ENCODE measurements around the gene ZNF853.
"Not testable (repeated sequence)": the region's sequence is repeated elsewhere in the genome, so short reads cannot be mapped to it uniquely, and the experiment has no call there.

ZNF853 gene

GRCh38 chr7:6652446-6653011, 37.1 kb downstream of the ZNF853 start:
- DNase-seq (ENCODE audit: low spot score) = no peak

GRCh38 chr7:6653071-6654003, 37.9 kb downstream of the ZNF853 start:
- DNase-seq (ENCODE audit: low spot score) = no peak

DNA sequence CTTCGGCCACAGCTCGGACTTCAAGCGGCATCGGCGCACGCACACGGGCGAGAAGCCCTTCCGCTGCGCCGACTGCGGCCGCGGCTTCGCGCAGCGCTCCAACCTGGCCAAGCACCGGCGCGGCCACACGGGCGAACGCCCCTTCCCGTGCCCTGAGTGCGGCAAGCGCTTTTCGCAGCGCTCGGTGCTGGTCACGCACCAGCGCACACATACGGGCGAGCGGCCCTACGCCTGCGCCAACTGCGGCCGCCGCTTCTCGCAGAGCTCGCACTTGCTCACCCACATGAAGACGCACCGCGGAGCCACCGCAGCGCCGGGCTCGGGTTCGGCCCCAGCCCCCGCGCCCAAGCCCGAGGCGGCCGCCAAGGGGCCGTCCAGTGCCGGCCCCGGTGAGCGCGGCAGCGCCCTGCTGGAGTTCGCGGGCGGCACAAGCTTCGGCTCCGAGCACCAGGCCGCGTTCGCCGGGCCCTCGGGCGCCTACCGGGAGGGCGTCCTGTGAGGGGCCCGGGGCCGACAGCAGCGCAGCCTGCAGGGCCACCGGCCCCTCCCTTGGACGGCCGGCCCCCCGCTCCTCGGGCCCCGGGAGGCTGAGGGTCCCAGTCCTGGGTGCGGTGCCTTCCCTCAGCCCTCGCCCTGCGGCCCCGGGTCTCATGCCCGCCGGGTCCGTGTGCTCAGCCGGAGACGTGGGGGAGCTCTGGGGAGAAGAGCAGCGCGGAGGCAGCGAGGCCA, 38.9 kb downstream of the ZNF853 start:
- no peak for DNase-seq (ENCODE audit: low spot score)

GRCh38 chr7:6654842-6655610, 39.6 kb downstream of the ZNF853 start:
- no peak for DNase-seq (ENCODE audit: low spot score)

- DNase-seq (ENCODE audit: low spot score) = no peak
These were observed 40.4 kb downstream of the ZNF853 start for GRCh38 chr7:6655636-6656385.

GRCh38 chr7:6656413-6656812, 41.0 kb downstream of the ZNF853 start:
- DNase-seq (ENCODE audit: low spot score) = no peak

- no peak for DNase-seq (ENCODE audit: low spot score)
These were observed 43.4 kb downstream of the ZNF853 start for GRCh38 chr7:6658618-6659345.

DNA sequence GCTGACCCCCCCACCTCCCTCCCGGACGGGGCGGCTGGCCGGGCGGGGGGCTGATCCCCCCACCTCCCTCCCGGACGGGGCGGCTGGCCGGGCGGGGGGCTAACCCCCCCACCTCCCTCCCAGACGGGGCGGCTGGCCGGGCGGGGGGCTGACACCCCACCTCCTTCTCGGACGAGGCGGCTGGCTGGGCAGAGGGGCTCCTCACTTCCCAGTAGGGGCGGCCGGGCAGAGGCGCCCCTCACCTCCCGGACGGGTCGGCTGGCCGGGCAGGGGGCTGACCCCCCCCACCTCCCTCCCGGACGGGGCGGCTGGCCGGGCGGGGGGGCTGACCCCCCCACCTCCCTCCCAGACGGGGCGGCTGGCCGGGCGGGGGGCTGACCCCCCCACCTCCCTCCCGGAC, 55.4 kb downstream of the ZNF853 start:
- not testable (repeated sequence) for DNase-seq (ENCODE audit: low spot score)
